Spleen (tissue), 11 donors: ENCODE data around the gene KCND2. TPM values are rescaled to one million over a fixed set of nuclear protein-coding genes. Genes with fewer than 3 reads are reported as not detected.
"Not testable (repeated sequence)": the region's sequence is repeated elsewhere in the genome, so short reads cannot be mapped to it uniquely, and the experiment has no call there.

Experiments
- DNase-seq: peaks from one replicate; pipeline ENCODE4 v3.0.0-alpha.2; 2020
- H3K27ac ChIP-seq, 8 donors: fragments of 200-600 bp; sonication (generic) in 7 of 8; 1 replicate in 4 of 8; 2 replicates in 4 of 8; pipeline versions ENCODE4 v1.5.0 to v1.8.0; 2016 to 2021; ENCODE audit warnings: inconsistent platforms in 4 of 8, mild to moderate bottlenecking in 4 of 8, moderate library complexity in 1 of 8
- H3K27me3 ChIP-seq, 7 donors: fragments of 200-600 bp; sonication (generic) in 6 of 7; replicated peaks in 1 of 7; 1 replicate in 4 of 7; 2 replicates in 3 of 7; pipeline versions ENCODE4 v1.5.0 to v1.8.0; 2016 to 2021; ENCODE audit warnings: inconsistent platforms in 3 of 7, mild to moderate bottlenecking in 1 of 7
- H3K36me3 ChIP-seq, 6 donors: fragments of 200-600 bp; sonication (generic) in 5 of 6; 1 replicate in 4 of 6; 2 replicates in 2 of 6; pipeline versions ENCODE4 v1.5.0 to v1.8.0; 2016 to 2021; ENCODE audit warnings: inconsistent platforms in 2 of 6
- H3K4me1 ChIP-seq, 6 donors: fragments of 200-600 bp; sonication (generic) in 5 of 6; 1 replicate in 3 of 6; 2 replicates in 3 of 6; pipeline versions ENCODE4 v1.5.0 to v1.8.0; 2016 to 2021; ENCODE audit warnings: inconsistent platforms in 3 of 6
- H3K4me3 ChIP-seq, 8 donors: fragments of 200-600 bp; sonication (generic) in 7 of 8; 1 replicate in 4 of 8; 2 replicates in 4 of 8; pipeline versions ENCODE4 v1.5.0 to v1.8.0; 2016 to 2021; ENCODE audit warnings: inconsistent platforms in 4 of 8, mild to moderate bottlenecking in 4 of 8, moderate library complexity in 2 of 8
- H3K9me3 ChIP-seq, 8 donors: fragments of 200-600 bp; sonication (generic) in 7 of 8; 1 replicate in 4 of 8; 2 replicates in 4 of 8; pipeline versions ENCODE4 v1.5.0 to v1.8.0; 2016 to 2021; ENCODE audit warnings: inconsistent platforms in 4 of 8
- CTCF ChIP-seq, 11 experiments: fragments of 200-600 bp in 7 of 11; fragments of 450-650 bp in 4 of 11; sonication (generic) in 4 of 11; IDR thresholded peaks in 8 of 11; conservative IDR thresholded peaks in 3 of 11; 1 replicate in 7 of 11; 2 replicates in 4 of 11; pipeline versions ENCODE4 v1.4.0 to v1.8.0; 2016 to 2021; ENCODE audit warnings: antibody characterized with exemption in 11 of 11, inconsistent platforms in 4 of 11, mild to moderate bottlenecking in 1 of 11
- POLR2A ChIP-seq, 3 donors: fragments of 450-650 bp; IDR thresholded peaks; one replicate each; pipeline ENCODE4 v1.5.1; 2017; ENCODE audit warnings: antibody characterized with exemption in 3 of 3, mild to moderate bottlenecking in 1 of 3
- POLR2AphosphoS5 ChIP-seq, 3 donors: sonication (generic); formaldehyde crosslinking; IDR thresholded peaks; one replicate each; pipeline ENCODE4 v1.5.1; 2017; ENCODE audit warnings: antibody characterized with exemption in 3 of 3
- WGBS, 5 donors: extraction: QIAGEN DNeasy Blood & Tissue Kit in 3 of 5; methylation state at CpG; one replicate each; pipeline versions ENCODE4 v1.1.5 to v1.1.7; 2013 to 2018; 5-methylcytosine and 5-hydroxymethylcytosine counted together
- intact Hi-C: fragments of 100-400 bp; cut with DNase I; formaldehyde crosslinking; loops from one replicate; pipeline ENCODE4 v1.15.0; 2023; ENCODE audit warnings: low total_unique reads
- polyA plus RNA-seq, 3 donors: library from polyadenylated mRNA; stranded (reverse); fragments of 200-250 nt; gene quantifications; one replicate each; pipeline ENCODE4 v1.2.1, GENCODE V29; 2013
- total RNA-seq, 7 donors: library from RNA; depleted of rRNA in 3 of 7; stranded (reverse); fragments of >200 nt in 3 of 7; fragmentation: NEBNext Ultra II Directional in 4 of 7; extraction: Animal tissue kit (Norgen Biotek cat#: 25700) in 4 of 7; gene quantifications; one replicate each; pipeline versions ENCODE4 v1.1.0 to v1.2.1, GENCODE V29; 2016 to 2021
- donor health status: healthy with polysubstance abuse.
- donor health status: DM: no; HTN: no; CAD: no; lungs with moderate emphysema.
- donor health status: DM: no; HTN: no; CAD: no.
- donor health status: Bipolar disorder and iron deficiency.
- donor health status: healthy.
- donor health status: DM: no; HTN: no; CAD: no.
- donor health status: DM: yes; HTN: yes; CAD: no.

Gene KCND2
- total and polyA plus RNA-seq, 10 donors = 0.02 to 0.80 (median 0.26) TPM; not detected in 1

- H3K9me3 ChIP-seq = no peaks in the 10 kb centered on the region
- no peak overlapping the region for H3K4me3 ChIP-seq
- intact Hi-C loops = no loop called here
- H3K36me3 ChIP-seq = no peaks in the 10 kb centered on the region
- H3K4me1 ChIP-seq = no peaks in the 10 kb centered on the region
- no peak for DNase-seq
- WGBS, 5 donors = 84 to 90% (median 89%) methylated on average over 1 of the region's 1 CpG
- H3K27me3 ChIP-seq = peaks cover 0 to 28% (median 0%) of the 10 kb centered on the region in 7 donors
- no peak overlapping the region for H3K27ac ChIP-seq
- TF ChIP-seq POLR2AphosphoS5 (IDR thresholded peaks at IDR 0.05) = no peak
- no peak for TF ChIP-seq POLR2A (IDR thresholded peaks at IDR 0.05)
- TF ChIP-seq CTCF (IDR thresholded peaks at IDR 0.05 in 8 of 11, conservative IDR thresholded peaks at IDR 0.05 in 3 of 11) = no peak
Observed at GRCh38 chr7:120680985-120681384, 408.0 kb downstream of the KCND2 start.

DNA sequence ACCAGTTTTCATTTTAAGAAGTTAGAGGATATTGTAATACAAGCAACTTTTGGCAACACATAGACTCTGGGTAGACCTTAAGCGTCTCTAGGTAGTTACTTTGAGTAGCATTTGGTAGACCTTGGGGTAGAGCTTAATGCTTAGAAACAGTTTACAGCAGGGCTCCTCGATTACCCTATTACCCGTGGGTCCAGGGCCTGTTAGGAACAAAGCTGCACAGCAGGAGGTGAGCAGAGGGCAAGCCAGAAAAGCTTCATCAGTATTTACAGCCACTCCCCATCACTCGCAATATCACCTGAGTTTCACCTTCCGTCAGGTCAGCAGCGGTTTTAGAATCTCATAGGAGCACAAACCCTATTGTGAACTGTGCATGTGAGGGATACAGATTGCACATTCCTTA, 411.5 kb downstream of the KCND2 start:
- peaks cover 0 to 22% (median 0%) of the 10 kb centered on the region in 7 donors for H3K27me3 ChIP-seq
- no peak for TF ChIP-seq POLR2AphosphoS5 (IDR thresholded peaks at IDR 0.05)
- TF ChIP-seq POLR2A (IDR thresholded peaks at IDR 0.05) = no peak
- no peak for TF ChIP-seq CTCF (IDR thresholded peaks at IDR 0.05 in 8 of 11, conservative IDR thresholded peaks at IDR 0.05 in 3 of 11)
- no peak overlapping the region for H3K4me3 ChIP-seq
- no peak for DNase-seq
- H3K36me3 ChIP-seq = no peaks in the 10 kb centered on the region
- WGBS, 5 donors = 68 to 79% (median 73%) methylated on average over 6 of the region's 6 CpGs
- intact Hi-C loops = no loop called here
- no peaks in the 10 kb centered on the region for H3K4me1 ChIP-seq
- H3K9me3 ChIP-seq = no peaks in the 10 kb centered on the region
- H3K27ac ChIP-seq = no peak overlapping the region

GRCh38 chr7:120691915-120692314, 418.9 kb downstream of the KCND2 start:
- H3K4me3 ChIP-seq = no peak overlapping the region
- intact Hi-C loops = no loop called here
- DNase-seq = no peak
- peaks cover 0 to 4% (median 0%) of the 10 kb centered on the region in 8 donors for H3K9me3 ChIP-seq
- no peaks in the 10 kb centered on the region for H3K36me3 ChIP-seq
- H3K27me3 ChIP-seq = peaks cover 0 to 3% (median 0%) of the 10 kb centered on the region in 7 donors
- WGBS, 5 donors = 64 to 87% (median 71%) methylated on average over 2 of the region's 2 CpGs
- H3K27ac ChIP-seq = no peak overlapping the region
- TF ChIP-seq POLR2A (IDR thresholded peaks at IDR 0.05) = no peak
- no peaks in the 10 kb centered on the region for H3K4me1 ChIP-seq

GRCh38 chr7:120695848-120696247, 422.9 kb downstream of the KCND2 start:
- DNase-seq = no peak
- no peak for TF ChIP-seq POLR2AphosphoS5 (IDR thresholded peaks at IDR 0.05)
- intact Hi-C loops = no loop called here
- peaks cover 0 to 4% (median 0%) of the 10 kb centered on the region in 8 donors for H3K9me3 ChIP-seq
- H3K27ac ChIP-seq = no peak overlapping the region
- no peaks in the 10 kb centered on the region for H3K36me3 ChIP-seq
- H3K4me1 ChIP-seq = no peaks in the 10 kb centered on the region
- H3K27me3 ChIP-seq = no peaks in the 10 kb centered on the region
- H3K4me3 ChIP-seq = no peak overlapping the region
- WGBS, 5 donors = 80 to 90% (median 82%) methylated on average over 2 of the region's 2 CpGs

GRCh38 chr7:120700796-120701195, 427.8 kb downstream of the KCND2 start:
- no peak overlapping the region for H3K4me3 ChIP-seq
- H3K4me1 ChIP-seq = no peaks in the 10 kb centered on the region
- 79 to 95% (median 86%) methylated on average over 2 of the region's 2 CpGs for WGBS, 5 donors
- intact Hi-C loops = no loop called here
- peaks cover 0 to 5% (median 2%) of the 10 kb centered on the region in 8 donors for H3K9me3 ChIP-seq
- no peaks in the 10 kb centered on the region for H3K27me3 ChIP-seq
- no peak for TF ChIP-seq CTCF (IDR thresholded peaks at IDR 0.05 in 8 of 11, conservative IDR thresholded peaks at IDR 0.05 in 3 of 11)
- no peak for TF ChIP-seq POLR2A (IDR thresholded peaks at IDR 0.05)
- TF ChIP-seq POLR2AphosphoS5 (IDR thresholded peaks at IDR 0.05) = no peak
- no peaks in the 10 kb centered on the region for H3K36me3 ChIP-seq
- no peak overlapping the region for H3K27ac ChIP-seq
- DNase-seq = no peak

GRCh38 chr7:120702408-120702807, 429.4 kb downstream of the KCND2 start:
- H3K4me1 ChIP-seq, DNase-seq, intact Hi-C loops, H3K9me3 ChIP-seq, H3K27me3 ChIP-seq, H3K27ac ChIP-seq, H3K4me3 ChIP-seq, H3K36me3 ChIP-seq: not testable (repeated sequence)
- WGBS, 5 donors = 86 to 92% (median 89%) methylated on average over 1 of the region's 1 CpG
